Gastrocnemius medialis (tissue), 4 donors: ENCODE results near the gene PERM1. TPM values are rescaled to one million over a fixed set of nuclear protein-coding genes. Genes with fewer than 3 reads are reported as not detected.
A peak's percentile ranks its signal among the peaks of the same experiment; 100 is the strongest.

Experiments
- ATAC-seq, 2 donors: fragments of 150-250 bp; one replicate each; pipeline ENCODE4 v1.9.1; 2016
- DNase-seq, 2 donors: peaks; one replicate each; pipeline ENCODE4 v3.0.0-alpha.2; 2019
- H3K27ac ChIP-seq, 4 donors: fragments of 200-600 bp; sonication (generic); 1 replicate in 1 of 4; 2 replicates in 3 of 4; pipeline ENCODE4 v1.5.1; 2016 to 2018; ENCODE audit warnings: mild to moderate bottlenecking in 2 of 4, moderate library complexity in 1 of 4
- H3K27me3 ChIP-seq, 3 donors: fragments of 200-600 bp; sonication (generic) in 2 of 3; 1 replicate in 1 of 3; 2 replicates in 2 of 3; pipeline versions ENCODE4 v1.5.1 to v1.6.0; 2016 to 2019; ENCODE audit warnings: mild to moderate bottlenecking in 1 of 3, moderate library complexity in 1 of 3
- H3K36me3 ChIP-seq, 2 donors: fragments of 200-600 bp; sonication (generic) in 1 of 2; one replicate each; pipeline ENCODE4 v1.5.1; 2017 to 2018
- H3K4me1 ChIP-seq, 2 donors: fragments of 200-600 bp; sonication (generic) in 1 of 2; one replicate each; pipeline ENCODE4 v1.5.1; 2016 to 2017; ENCODE audit warnings: mild to moderate bottlenecking in 2 of 2
- H3K4me3 ChIP-seq, 4 donors: fragments of 200-600 bp; sonication (generic) in 3 of 4; 1 replicate in 1 of 4; 2 replicates in 3 of 4; pipeline ENCODE4 v1.5.1; 2016 to 2019; ENCODE audit warnings: mild to moderate bottlenecking in 2 of 4
- H3K9me3 ChIP-seq, 3 donors: fragments of 200-600 bp; sonication (generic) in 2 of 3; 1 replicate in 1 of 3; 2 replicates in 2 of 3; pipeline ENCODE4 v1.5.1; 2016 to 2019
- POLR2A ChIP-seq, 2 donors: fragments of 450-650 bp; IDR thresholded peaks; one replicate each; pipeline ENCODE4 v1.6.1; 2017; ENCODE audit warnings: antibody characterized with exemption in 2 of 2, mild to moderate bottlenecking in 2 of 2, moderate library complexity in 2 of 2
- in situ Hi-C, 4 donors: fragments of 200-750 bp; cut with MboI; loops; one replicate each; pipeline versions ENCODE4 v1.15.0 to v1.8.0; 2017; ENCODE audit warnings: low sequenced_read_pairs in 4 of 4
- intact Hi-C: fragments of 100-400 bp; cut with DNase I; formaldehyde crosslinking; loops from one replicate; pipeline ENCODE4 v1.15.1; 2023; ENCODE audit warnings: low total_unique reads
- total RNA-seq, 4 donors: library from RNA; depleted of rRNA; stranded (reverse); fragments of >200 nt; gene quantifications; one replicate each; pipeline versions ENCODE4 v1.1.0 to v1.2.3, GENCODE V29; 2016
- TF ChIP-seq, protein P1 (sequence below), 5 experiments: fragments of 450-650 bp in 3 of 5; fragments of 200-600 bp in 2 of 5; sonication (generic) in 2 of 5; IDR thresholded peaks in 4 of 5; conservative IDR thresholded peaks in 1 of 5; 1 replicate in 4 of 5; 2 replicates in 1 of 5; pipeline ENCODE4 v1.5.1; 2016 to 2019; ENCODE audit warnings: antibody characterized with exemption in 5 of 5, mild to moderate bottlenecking in 3 of 5, moderate library complexity in 3 of 5

The PERM1 gene
- total RNA-seq, 4 donors from 2014 or later, result 38.9 to 218 (median 98.8) TPM

DNA sequence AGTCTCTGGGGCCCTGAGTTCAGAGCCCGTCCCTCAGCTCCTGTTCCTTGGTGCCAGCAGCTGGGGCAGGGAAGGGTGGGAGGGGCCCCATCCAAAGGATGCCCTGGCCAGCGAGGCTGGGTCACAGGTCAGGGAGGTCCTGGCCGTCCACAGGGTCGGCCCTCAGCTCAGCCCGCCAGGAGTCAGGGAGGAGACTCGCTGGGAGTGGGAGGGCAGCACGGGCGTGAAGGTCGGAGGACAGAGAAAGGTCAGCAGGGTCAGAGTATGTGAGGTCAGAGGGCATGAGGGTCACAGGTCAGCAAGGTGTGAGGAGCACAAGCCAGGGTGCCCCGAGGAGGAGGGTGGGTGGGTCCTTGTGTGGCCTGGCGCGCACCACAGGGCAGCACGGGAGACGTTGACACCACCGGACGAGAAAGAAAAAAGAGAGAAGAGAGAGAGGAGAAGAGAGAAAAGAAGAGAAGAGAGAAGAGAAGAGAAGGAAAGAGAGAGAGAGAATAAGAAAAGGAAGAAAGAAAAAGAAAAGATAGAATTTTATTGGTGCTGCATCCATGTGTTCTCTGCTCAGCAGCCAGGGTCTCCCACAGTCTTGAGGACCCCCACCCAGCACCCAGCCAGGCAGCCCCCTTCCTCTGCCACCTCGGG, 7.1 kb downstream of the PERM1 start:
- TF ChIP-seq POLR2A (IDR thresholded peaks at IDR 0.05), result no peak
- TF ChIP-seq, protein P1, sequence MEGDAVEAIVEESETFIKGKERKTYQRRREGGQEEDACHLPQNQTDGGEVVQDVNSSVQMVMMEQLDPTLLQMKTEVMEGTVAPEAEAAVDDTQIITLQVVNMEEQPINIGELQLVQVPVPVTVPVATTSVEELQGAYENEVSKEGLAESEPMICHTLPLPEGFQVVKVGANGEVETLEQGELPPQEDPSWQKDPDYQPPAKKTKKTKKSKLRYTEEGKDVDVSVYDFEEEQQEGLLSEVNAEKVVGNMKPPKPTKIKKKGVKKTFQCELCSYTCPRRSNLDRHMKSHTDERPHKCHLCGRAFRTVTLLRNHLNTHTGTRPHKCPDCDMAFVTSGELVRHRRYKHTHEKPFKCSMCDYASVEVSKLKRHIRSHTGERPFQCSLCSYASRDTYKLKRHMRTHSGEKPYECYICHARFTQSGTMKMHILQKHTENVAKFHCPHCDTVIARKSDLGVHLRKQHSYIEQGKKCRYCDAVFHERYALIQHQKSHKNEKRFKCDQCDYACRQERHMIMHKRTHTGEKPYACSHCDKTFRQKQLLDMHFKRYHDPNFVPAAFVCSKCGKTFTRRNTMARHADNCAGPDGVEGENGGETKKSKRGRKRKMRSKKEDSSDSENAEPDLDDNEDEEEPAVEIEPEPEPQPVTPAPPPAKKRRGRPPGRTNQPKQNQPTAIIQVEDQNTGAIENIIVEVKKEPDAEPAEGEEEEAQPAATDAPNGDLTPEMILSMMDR (IDR thresholded peaks at IDR 0.05 in 4 of 5, conservative IDR thresholded peaks at IDR 0.05 in 1 of 5), result no peak
- intact Hi-C loops, result no loop called here
- Histone ChIP-seq H3K27me3 (peaks cover 6 to 14% (median 12%) of the 10 kb centered on the region in 3 donors), H3K9me3 (no peaks in the 10 kb centered on the region), H3K4me1 (peaks cover 12 to 44% of the 10 kb centered on the region in 2 donors), H3K27ac (peak overlapping the region; percentile 88 to 94 (median 91)), H3K4me3 (no peak overlapping the region), H3K36me3 (no peaks in the 10 kb centered on the region)
- ATAC-seq (no peak), DNase-seq (peak in 1 of 2 donors; percentile 58)
- in situ Hi-C loops, result no loop called here

DNA sequence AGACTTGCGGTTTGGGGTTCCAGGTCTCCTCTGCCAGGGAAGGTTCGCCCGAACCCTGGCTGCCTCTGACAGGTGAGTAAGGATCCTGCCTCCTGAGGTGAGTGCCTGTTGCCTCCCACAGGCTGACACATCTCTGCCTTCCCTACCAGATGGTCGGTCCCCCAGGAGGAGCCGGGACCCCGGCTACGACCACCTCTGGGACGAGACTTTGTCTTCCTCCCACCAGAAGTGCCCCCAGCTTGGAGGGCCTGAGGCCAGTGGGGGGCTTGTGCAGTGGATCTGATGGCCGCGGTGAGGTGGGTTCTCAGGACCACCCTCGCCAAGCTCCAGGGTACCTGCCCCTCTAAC, 7.6 kb downstream of the PERM1 start:
- in situ Hi-C loops, result no loop called here
- TF ChIP-seq POLR2A (IDR thresholded peaks at IDR 0.05), result no peak
- TF ChIP-seq, protein P1 (IDR thresholded peaks at IDR 0.05 in 4 of 5, conservative IDR thresholded peaks at IDR 0.05 in 1 of 5), result no peak
- intact Hi-C loops, result no loop called here

DNA sequence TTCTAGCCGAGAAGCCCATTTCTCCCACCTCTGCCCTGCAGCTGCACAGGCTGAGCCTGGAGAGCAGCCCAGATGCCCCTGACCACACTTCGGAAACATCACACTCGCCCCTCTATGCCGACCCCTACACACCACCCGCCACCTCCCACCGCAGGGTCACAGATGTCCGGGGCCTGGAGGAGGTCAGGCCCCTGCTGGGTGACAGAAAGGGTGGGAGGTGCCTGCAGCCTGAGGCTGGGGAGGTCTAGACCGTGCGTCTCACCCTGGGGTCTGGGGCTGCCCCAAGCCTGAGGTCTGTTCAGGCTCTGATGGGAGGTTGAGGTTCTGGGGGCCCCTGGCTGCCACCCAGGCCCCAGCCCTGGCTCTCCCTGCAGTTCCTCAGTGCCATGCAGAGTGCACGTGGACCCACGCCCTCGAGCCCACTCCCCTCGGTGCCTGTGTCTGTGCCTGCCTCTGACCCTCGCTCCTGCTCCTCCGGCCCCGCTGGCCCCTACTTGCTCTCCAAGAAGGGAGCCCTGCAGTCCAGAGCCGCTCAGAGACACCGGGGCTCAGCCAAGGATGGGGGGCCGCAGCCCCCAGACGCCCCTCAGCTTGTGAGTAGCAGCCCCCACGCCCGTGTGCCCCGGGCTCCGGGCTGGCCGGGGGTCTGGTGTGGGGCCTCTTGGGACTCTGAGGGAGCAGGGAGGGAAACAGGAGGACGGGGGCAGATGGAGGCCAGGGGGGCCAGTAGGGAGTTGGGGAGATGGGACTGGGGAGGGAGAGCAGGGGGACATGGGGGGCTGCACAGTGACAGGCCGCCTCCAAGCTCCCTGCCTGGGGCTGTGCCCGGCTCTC, 8.2 kb downstream of the PERM1 start:
- peaks cover 6 to 18% (median 14%) of the 10 kb centered on the region in 3 donors for H3K27me3 ChIP-seq
- intact Hi-C loops, result no loop called here
- H3K36me3 ChIP-seq, result no peaks in the 10 kb centered on the region
- no peak for TF ChIP-seq POLR2A (IDR thresholded peaks at IDR 0.05)
- TF ChIP-seq, protein P1 (IDR thresholded peaks at IDR 0.05 in 4 of 5, conservative IDR thresholded peaks at IDR 0.05 in 1 of 5), result no peak
- H3K27ac ChIP-seq, result peak overlapping the region in 2 of 4 donors; percentile 93 to 94
- ATAC-seq (peak in 1 of 2 donors; percentile 1), DNase-seq (peak in 1 of 2 donors; percentile 45)
- in situ Hi-C loops, result no loop called here
- peaks cover 5 to 41% of the 10 kb centered on the region in 2 donors for H3K4me1 ChIP-seq
- no peaks in the 10 kb centered on the region for H3K9me3 ChIP-seq
- H3K4me3 ChIP-seq, result no peak overlapping the region

More for the DNA sequence above, 7.6 kb downstream of the PERM1 start:
- Histone ChIP-seq H3K27me3 (peaks cover 6 to 14% (median 12%) of the 10 kb centered on the region in 3 donors), H3K4me1 (peaks cover 7 to 44% of the 10 kb centered on the region in 2 donors), H3K27ac (peak overlapping the region in 2 of 4 donors; percentile 93 to 94), H3K36me3 (no peaks in the 10 kb centered on the region), H3K4me3 (no peak overlapping the region), H3K9me3 (no peaks in the 10 kb centered on the region)
- no peak for ATAC-seq
- no peak for DNase-seq

DNA sequence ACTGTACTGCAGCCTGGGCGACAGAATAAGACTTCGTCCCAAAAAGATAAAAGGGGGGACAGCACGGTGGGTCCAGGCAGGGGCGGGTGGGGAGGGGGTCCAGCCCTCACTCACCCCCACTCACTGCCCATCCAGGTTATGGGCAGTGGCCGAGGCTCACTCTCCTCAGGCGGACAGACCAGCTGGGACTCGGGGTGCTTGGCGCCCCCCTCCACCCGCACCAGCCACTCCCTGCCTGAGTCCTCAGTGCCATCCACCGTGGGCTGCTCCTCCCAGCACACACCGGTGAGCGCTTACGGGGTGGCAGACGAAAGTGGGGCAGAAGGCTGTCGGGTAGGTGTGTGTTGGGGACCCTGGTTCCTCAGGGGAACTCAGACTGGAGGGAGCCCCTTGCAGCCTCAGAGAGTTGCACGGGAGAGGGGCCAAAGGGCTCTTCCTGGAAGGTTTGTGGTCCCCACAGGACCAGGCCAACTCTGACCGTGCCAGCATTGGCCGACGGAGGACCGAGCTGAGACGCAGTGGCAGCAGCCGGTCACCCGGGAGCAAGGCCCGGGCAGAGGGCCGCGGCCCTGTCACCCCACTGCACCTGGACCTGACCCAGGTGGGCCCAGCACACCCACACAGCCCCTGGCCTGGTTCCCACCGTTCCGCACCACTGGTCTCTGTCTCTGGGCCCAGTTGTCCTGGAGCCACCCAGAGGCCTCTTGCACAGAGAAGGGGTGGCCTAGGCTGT, 9.0 kb downstream of the PERM1 start:
- peak in 1 of 2 donors; percentile 68 for DNase-seq

More for the DNA sequence above, 9.0 kb downstream of the PERM1 start:
- TF ChIP-seq, protein P1 (IDR thresholded peaks at IDR 0.05 in 4 of 5, conservative IDR thresholded peaks at IDR 0.05 in 1 of 5), result no peak
- no peak for TF ChIP-seq POLR2A (IDR thresholded peaks at IDR 0.05)
- in situ Hi-C loops (no loop called here), intact Hi-C loops (no loop called here)
- Histone ChIP-seq H3K9me3 (no peaks in the 10 kb centered on the region), H3K27me3 (peaks cover 6 to 23% (median 17%) of the 10 kb centered on the region in 3 donors), H3K27ac (peak overlapping the region in 2 of 4 donors; percentile 93 to 94), H3K36me3 (no peaks in the 10 kb centered on the region), H3K4me3 (no peak overlapping the region), H3K4me1 (peaks cover 0 to 33% of the 10 kb centered on the region in 2 donors)
- peak in 1 of 2 donors; percentile 17 for ATAC-seq
